GM18951 (cell line): ENCODE measurements around the gene MAP2.

Experiments
- POLR2A ChIP-seq: IDR thresholded peaks from 4 replicates; pipeline ENCODE4 v1.6.1; 2011; ENCODE audit warnings: mild to moderate bottlenecking; ENCODE audit not compliant: insufficient read length, insufficient read depth; ENCODE audit errors: extremely low read depth
- in situ Hi-C: fragments of 300-500 bp; cut with MboI; formaldehyde crosslinking; loops from one replicate; pipeline ENCODE4 v1.12.0; 2022; ENCODE audit warnings: low sequenced_read_pairs, mixed read lengths, inconsistent platforms; ENCODE audit not compliant: unreplicated experiment

MAP2 gene

GRCh38 chr2:209441541-209441940 lies 17.7 kb downstream of the MAP2 start:
- in situ Hi-C loops, result no loop called here
- no peak for TF ChIP-seq POLR2A

GRCh38 chr2:209442939-209443338 lies 19.1 kb downstream of the MAP2 start:
- in situ Hi-C loops, result no loop called here
- TF ChIP-seq POLR2A, result no peak

GRCh38 chr2:209445485-209445884 lies 21.6 kb downstream of the MAP2 start:
- no peak for TF ChIP-seq POLR2A

GRCh38 chr2:209451209-209451834 lies 27.5 kb downstream of the MAP2 start:
- in situ Hi-C loops, result no loop called here
- no peak for TF ChIP-seq POLR2A

More at GRCh38 chr2:209445485-209445884, 21.6 kb downstream of the MAP2 start:
- in situ Hi-C loops, result no loop called here

- in situ Hi-C loops, result no loop called here
- no peak for TF ChIP-seq POLR2A
These were observed 32.6 kb downstream of the MAP2 start for GRCh38 chr2:209456489-209456888.

- in situ Hi-C loops, result no loop called here
- TF ChIP-seq POLR2A, result no peak
These were observed 34.4 kb downstream of the MAP2 start for GRCh38 chr2:209458008-209458979.

GRCh38 chr2:209459359-209459758 lies 35.5 kb downstream of the MAP2 start:
- in situ Hi-C loops, result no loop called here
- TF ChIP-seq POLR2A, result no peak

GRCh38 chr2:209460151-209460761 lies 36.4 kb downstream of the MAP2 start:
- in situ Hi-C loops, result no loop called here
- TF ChIP-seq POLR2A, result no peak

GRCh38 chr2:209463226-209463625 lies 39.4 kb downstream of the MAP2 start:
- in situ Hi-C loops, result no loop called here
- TF ChIP-seq POLR2A, result no peak

GRCh38 chr2:209463835-209464234 lies 40.0 kb downstream of the MAP2 start:
- in situ Hi-C loops, result no loop called here
- no peak for TF ChIP-seq POLR2A

GRCh38 chr2:209468846-209469245 lies 45.0 kb downstream of the MAP2 start:
- no peak for TF ChIP-seq POLR2A
- in situ Hi-C loops, result no loop called here

- in situ Hi-C loops, result no loop called here
- TF ChIP-seq POLR2A, result no peak
These were observed 45.6 kb downstream of the MAP2 start for GRCh38 chr2:209469481-209469880.

GRCh38 chr2:209470466-209470865 lies 46.6 kb downstream of the MAP2 start:
- in situ Hi-C loops, result no loop called here
- no peak for TF ChIP-seq POLR2A
